DMS53 treated with DMSO at 0.1 percent for 48 hours (cell line): Measurements from ENCODE around the gene ANKRD60.

Source experiments
- DNase-seq: peaks from one replicate; lab custom pipeline; 2025; ENCODE audit not compliant: unreplicated experiment; lab: John Stamatoyannopoulos, UW

The ANKRD60 gene

GRCh38 chr20:58223358-58223941, 5.0 kb downstream of the ANKRD60 start:
- no peak for DNase-seq

GRCh38 chr20:58222446-58222845, 6.0 kb downstream of the ANKRD60 start:
- DNase-seq: no peak

GRCh38 chr20:58219342-58219700, 9.1 kb downstream of the ANKRD60 start:
- no peak for DNase-seq

- no peak for DNase-seq
Observed at GRCh38 chr20:58218665-58219341, 9.7 kb downstream of the ANKRD60 start.

GRCh38 chr20:58216334-58216733, 12.1 kb downstream of the ANKRD60 start:
- DNase-seq: no peak

- DNase-seq: no peak
Observed at GRCh38 chr20:58215116-58215515, 13.3 kb downstream of the ANKRD60 start.

- no peak for DNase-seq
Observed at GRCh38 chr20:58214310-58214709, 14.1 kb downstream of the ANKRD60 start.

GRCh38 chr20:58213716-58214115, 14.7 kb downstream of the ANKRD60 start:
- no peak for DNase-seq

GRCh38 chr20:58213121-58213520, 15.3 kb downstream of the ANKRD60 start:
- DNase-seq: no peak

GRCh38 chr20:58212636-58213035, 15.8 kb downstream of the ANKRD60 start:
- no peak for DNase-seq

GRCh38 chr20:58210398-58210747, 18.1 kb downstream of the ANKRD60 start:
- DNase-seq: no peak

- DNase-seq: peak; percentile 39
Observed at GRCh38 chr20:58209652-58210397, 18.6 kb downstream of the ANKRD60 start.

GRCh38 chr20:58208944-58209343, 19.5 kb downstream of the ANKRD60 start:
- no peak for DNase-seq

GRCh38 chr20:58205850-58206249, 22.6 kb downstream of the ANKRD60 start:
- no peak for DNase-seq

- no peak for DNase-seq
Observed at GRCh38 chr20:58202044-58202443, 26.4 kb downstream of the ANKRD60 start.

- DNase-seq: no peak
Observed at GRCh38 chr20:58201616-58202015, 26.8 kb downstream of the ANKRD60 start.

- no peak for DNase-seq
Observed at GRCh38 chr20:58199469-58199868, 29.0 kb downstream of the ANKRD60 start.

GRCh38 chr20:58198901-58199355, 29.5 kb downstream of the ANKRD60 start:
- no peak for DNase-seq

GRCh38 chr20:58198384-58198783, 30.1 kb downstream of the ANKRD60 start:
- DNase-seq: no peak

GRCh38 chr20:58197185-58197469, 31.3 kb downstream of the ANKRD60 start:
- DNase-seq: no peak

- DNase-seq: no peak
Observed at GRCh38 chr20:58196402-58197184, 31.9 kb downstream of the ANKRD60 start.

GRCh38 chr20:58195047-58195446, 33.4 kb downstream of the ANKRD60 start:
- DNase-seq: no peak
